Osteocyte (in vitro differentiated cells): ENCODE results near the gene SYNE1. TPM values are rescaled to one million over a fixed set of nuclear protein-coding genes. Genes with fewer than 3 reads are reported as not detected.
A peak's percentile ranks its signal among the peaks of the same experiment; 100 is the strongest.

ENCODE experiments used
- DNase-seq: peaks from one replicate; pipeline ENCODE4 v3.0.0; 2021; ENCODE audit warnings: mixed read lengths; ENCODE audit not compliant: unreplicated experiment; ENCODE audit errors: extremely low spot score
- H3K27ac Mint-ChIP-seq: one replicate; pipeline ENCODE4 v1.8.0; 2021; ENCODE audit warnings: mild to moderate bottlenecking, mixed read lengths; ENCODE audit not compliant: unreplicated experiment
- H3K27me3 Mint-ChIP-seq: one replicate; pipeline ENCODE4 v1.8.0; 2021; ENCODE audit warnings: mixed read lengths; ENCODE audit not compliant: unreplicated experiment
- H3K36me3 Mint-ChIP-seq: one replicate; pipeline ENCODE4 v1.8.0; 2021; ENCODE audit warnings: mixed read lengths; ENCODE audit not compliant: unreplicated experiment
- H3K4me1 Mint-ChIP-seq: one replicate; pipeline ENCODE4 v1.8.0; 2021; ENCODE audit warnings: mixed read lengths; ENCODE audit not compliant: unreplicated experiment
- H3K4me3 Mint-ChIP-seq: one replicate; pipeline ENCODE4 v1.8.0; 2021; ENCODE audit warnings: mild to moderate bottlenecking, moderate library complexity, mixed read lengths; ENCODE audit not compliant: unreplicated experiment
- H3K9me3 Mint-ChIP-seq: one replicate; pipeline ENCODE4 v1.8.0; 2021; ENCODE audit warnings: mixed read lengths; ENCODE audit not compliant: unreplicated experiment
- CTCF ChIP-seq: fragments of 200-600 bp; sonication (generic); IDR thresholded peaks from 2 replicates; pipeline ENCODE4 v1.5.0; 2021; ENCODE audit warnings: antibody characterized with exemption, mild to moderate bottlenecking, moderate library complexity
- total RNA-seq: library from RNA; stranded (reverse); gene quantifications from 2 replicates; pipeline ENCODE4 v1.2.1, GENCODE V29; 2021

Gene SYNE1
- total RNA-seq, 1 donor from 2014 or later, result 130 TPM

DNA sequence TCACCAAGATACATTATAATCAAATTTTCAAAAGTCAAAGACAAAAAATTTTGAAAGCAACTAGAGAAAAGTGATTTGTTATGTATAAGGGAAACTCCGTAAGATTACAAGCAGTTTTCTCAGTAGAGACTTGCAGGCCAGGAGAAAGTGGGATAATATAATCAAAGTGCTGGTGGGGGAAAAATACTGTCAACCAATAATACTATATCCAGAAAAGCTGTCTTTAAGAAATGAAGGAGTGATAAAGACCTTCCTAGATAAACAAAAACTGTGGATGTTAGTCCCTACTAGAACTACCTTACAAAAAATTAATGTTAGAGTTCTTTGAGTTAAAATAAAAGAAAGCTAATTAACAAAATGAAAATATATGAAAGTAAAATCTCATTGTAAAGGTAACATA, 79.7 kb downstream of the SYNE1 start:
- Mint-ChIP-seq H3K36me3 (no peaks in the 10 kb centered on the region), H3K4me1 (no peaks in the 10 kb centered on the region), H3K27ac (no peak overlapping the region), H3K9me3 (peaks cover 30% of the 10 kb centered on the region), H3K27me3 (peaks cover 22% of the 10 kb centered on the region), H3K4me3 (no peak overlapping the region)
- DNase-seq, result no peak
- TF ChIP-seq CTCF, result no peak

GRCh38 chr6:152554851-152555250, 82.3 kb downstream of the SYNE1 start:
- H3K9me3 Mint-ChIP-seq, result peaks cover 24% of the 10 kb centered on the region
- DNase-seq, result no peak
- no peak overlapping the region for H3K4me3 Mint-ChIP-seq
- no peak for TF ChIP-seq CTCF
- no peaks in the 10 kb centered on the region for H3K36me3 Mint-ChIP-seq
- H3K27me3 Mint-ChIP-seq, result peaks cover 15% of the 10 kb centered on the region
- H3K27ac Mint-ChIP-seq, result no peak overlapping the region
- H3K4me1 Mint-ChIP-seq, result no peaks in the 10 kb centered on the region

GRCh38 chr6:152552616-152553209, 84.4 kb downstream of the SYNE1 start:
- peaks cover 12% of the 10 kb centered on the region for H3K9me3 Mint-ChIP-seq
- H3K4me3 Mint-ChIP-seq, result no peak overlapping the region
- TF ChIP-seq CTCF, result peak; percentile 80
- H3K27ac Mint-ChIP-seq, result no peak overlapping the region
- no peak for DNase-seq
- H3K27me3 Mint-ChIP-seq, result peaks cover 12% of the 10 kb centered on the region
- no peaks in the 10 kb centered on the region for H3K36me3 Mint-ChIP-seq
- H3K4me1 Mint-ChIP-seq, result no peaks in the 10 kb centered on the region

GRCh38 chr6:152543519-152543918, 93.6 kb downstream of the SYNE1 start:
- no peaks in the 10 kb centered on the region for H3K9me3 Mint-ChIP-seq
- no peaks in the 10 kb centered on the region for H3K27me3 Mint-ChIP-seq
- H3K36me3 Mint-ChIP-seq, result no peaks in the 10 kb centered on the region
- no peak overlapping the region for H3K4me3 Mint-ChIP-seq
- TF ChIP-seq CTCF, result no peak
- no peak for DNase-seq
- H3K4me1 Mint-ChIP-seq, result no peaks in the 10 kb centered on the region
- no peak overlapping the region for H3K27ac Mint-ChIP-seq

DNA sequence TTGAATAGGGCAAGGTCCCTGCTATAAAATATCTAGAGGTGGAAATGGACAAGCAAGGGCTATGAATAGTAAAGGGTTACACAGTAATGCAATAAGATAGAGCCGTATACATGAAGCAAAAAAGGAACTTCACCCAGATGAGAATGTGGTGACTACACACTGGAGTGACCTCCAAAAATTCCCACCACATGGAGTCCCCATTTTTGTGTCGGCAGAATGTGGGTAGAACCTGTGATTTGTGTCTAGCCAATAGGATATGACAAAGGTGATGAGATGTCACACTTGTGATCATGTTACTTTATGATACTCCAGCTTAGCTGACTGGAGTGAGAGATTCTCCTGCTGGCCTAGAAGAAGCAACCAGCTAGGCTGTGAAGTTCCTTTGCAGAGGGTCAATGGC, 96.8 kb downstream of the SYNE1 start:
- no peak for TF ChIP-seq CTCF
- peaks cover 3% of the 10 kb centered on the region for H3K27me3 Mint-ChIP-seq

More for the DNA sequence above, 96.8 kb downstream of the SYNE1 start:
- H3K4me1 Mint-ChIP-seq, result no peaks in the 10 kb centered on the region
- H3K4me3 Mint-ChIP-seq, result no peak overlapping the region
- no peaks in the 10 kb centered on the region for H3K36me3 Mint-ChIP-seq
- DNase-seq, result no peak
- H3K9me3 Mint-ChIP-seq, result no peaks in the 10 kb centered on the region
- H3K27ac Mint-ChIP-seq, result no peak overlapping the region
